ENCODE results near the gene SHROOM2. TPM values are rescaled to one million over a fixed set of nuclear protein-coding genes. Genes with fewer than 3 reads are reported as not detected.

SHROOM2 gene
- total RNA-seq, 1 experiment from 2014 or later = 5.3 TPM

- Histone ChIP-seq H3K4me1 (ENCODE audit: control insufficient read depth in 1 of 2, insufficient read depth in 2 of 2, low read length in 2 of 2) (peaks cover 23 to 32% of the 10 kb centered on the region in 2 experiments), H3K4me3 (replicated peaks in 1 of 2; ENCODE audit: low read depth in 1 of 2, low read length in 2 of 2) (peak overlapping the region; percentile 20 to 38), H3K27ac (ENCODE audit: low read depth, low read length) (peak overlapping the region; percentile 94), H3K9ac (ENCODE audit: low read length) (peak overlapping the region; percentile 57), H2AFZ (ENCODE audit: low read depth, low read length, poor library complexity, severe bottlenecking) (no peak overlapping the region), H3K4me2 (ENCODE audit: low read length) (peak overlapping the region; percentile 76), H3K9me2 (ENCODE audit: insufficient read depth) (no peaks in the 10 kb centered on the region), H3K27me3 (ENCODE audit: insufficient read depth, low read length) (no peaks in the 10 kb centered on the region), H3K9me3 (ENCODE audit: control insufficient read depth in 1 of 2, insufficient read depth in 1 of 2, low read depth in 1 of 2, low read length in 2 of 2) (no peaks in the 10 kb centered on the region), H3K79me2 (ENCODE audit: insufficient read depth, low read length) (no peaks in the 10 kb centered on the region), H4K20me1 (ENCODE audit: insufficient read depth) (no peaks in the 10 kb centered on the region), H3K36me3 (ENCODE audit: control insufficient read depth in 1 of 2, insufficient read depth in 2 of 2, low read length in 2 of 2) (no peaks in the 10 kb centered on the region)
- peak; percentile 83 for ATAC-seq
- intact Hi-C loops (cut with micrococcal nuclease) = no loop called here
- ChIA-PET POLR2A (no interaction called here), RAD21 (ENCODE audit: low non-redundant PET in 1 of 2, low total read pairs in 2 of 2, uncharacterized antibody in 2 of 2, unreplicated experiment in 2 of 2) (interaction anchor here in 1 of 2 experiments (0.7 kb wide), 1 partner anchor 11 kb away, joined by 4 read pairs; no protein-coding TSS in a partner anchor), CTCF (interaction anchor here (0.7 kb wide), 1 partner anchor 176 kb away, joined by 3 read pairs; no protein-coding TSS in a partner anchor)
- DNase-seq (ENCODE audit: low read depth, low spot score) = peak; percentile 87
- BruUV-seq (replicated peaks) = no TSS peak
- TF ChIP-seq ZBTB33 (IDR thresholded peaks at IDR 0.05; ENCODE audit: extremely low read depth, insufficient replicate concordance, low read length) = no peak
- TF ChIP-seq JUND (IDR thresholded peaks at IDR 0.05) = peak; percentile 92
- peak; percentile 40 for TF ChIP-seq MAX (IDR thresholded peaks at IDR 0.05)
- peak; percentile 90 for TF ChIP-seq FOSL1 (IDR thresholded peaks at IDR 0.05; ENCODE audit: low read depth)
- no peak for TF ChIP-seq YY1 (IDR thresholded peaks at IDR 0.05; ENCODE audit: extremely low read depth, insufficient replicate concordance, low read depth, low read length)
- peak; percentile 40; the same call in 1 of the 2 replicates for TF ChIP-seq POLR2AphosphoS5 (IDR thresholded peaks at IDR 0.05; ENCODE audit: low read depth, low read length)
- TF ChIP-seq TCF7L2 (IDR thresholded peaks at IDR 0.05; ENCODE audit: borderline replicate concordance, extremely low read depth, insufficient read depth, insufficient read length) = peak; percentile 65
- 0 out of 2 replicates have a peak, but pooled peaks have one; percentile 28 for TF ChIP-seq SRF (IDR thresholded peaks at IDR 0.05; ENCODE audit: low read depth)
- no peak for TF ChIP-seq CTCF (IDR thresholded peaks at IDR 0.05 in 2 of 3, conservative IDR thresholded peaks at IDR 0.05 in 1 of 3; ENCODE audit: borderline replicate concordance in 1 of 3, insufficient read depth in 1 of 3, low read depth in 2 of 3, low read length in 2 of 3)
- no peak for TF ChIP-seq ZFX (IDR thresholded peaks at IDR 0.05)
- peak; percentile 25; the same call in 1 of the 2 replicates for TF ChIP-seq RAD21 (IDR thresholded peaks at IDR 0.05; ENCODE audit: low read depth)
- no peak for TF ChIP-seq REST (IDR thresholded peaks at IDR 0.05; ENCODE audit: low read depth)
- TF ChIP-seq EZH2phosphoT487 (IDR thresholded peaks at IDR 0.05; ENCODE audit: borderline replicate concordance) = no peak
- no peak for TF ChIP-seq POLR2A (IDR thresholded peaks at IDR 0.05; ENCODE audit: borderline replicate concordance, extremely low read depth, insufficient read depth, insufficient read length)
- TF ChIP-seq CEBPB (IDR thresholded peaks at IDR 0.05; ENCODE audit: low read depth) = peak; percentile 86
- no peak for TF ChIP-seq EZH2 (IDR thresholded peaks at IDR 0.05)
- TF ChIP-seq ELF1 (IDR thresholded peaks at IDR 0.05; ENCODE audit: borderline replicate concordance, low read depth) = no peak
- TF ChIP-seq SIN3A (IDR thresholded peaks at IDR 0.05; ENCODE audit: low read depth) = no peak
- no peak for TF ChIP-seq ZNF274 (IDR thresholded peaks at IDR 0.05; ENCODE audit: low read depth, low read length)
- TF ChIP-seq CBX3 (IDR thresholded peaks at IDR 0.05; ENCODE audit: low read depth) = peak; percentile 41
These were observed 79.7 kb downstream of the SHROOM2 start for GRCh38 chrX:9865804-9866472.

Data from HCT116 (cell line).